Endothelial cell of umbilical vein (primary cell): ENCODE data around the gene MCUR1. TPM values are rescaled to one million over a fixed set of nuclear protein-coding genes. Genes with fewer than 3 reads are reported as not detected.
"Not testable (repeated sequence)": the region's sequence is repeated elsewhere in the genome, so short reads cannot be mapped to it uniquely, and the experiment has no call there.

Source experiments
- BruUV-seq: library from RNA; stranded (reverse); fragments of 400-500 nt; replicated peaks from 2 replicates; lab custom pipeline; 2021; lab: Mats Ljungman, UMichigan
- CTCF ChIA-PET: fragments of 300-600, 350-600 bp; sonication (Branson Sonifier 250); formaldehyde crosslinking; loops from one replicate; lab custom pipeline; 2021; ENCODE audit warnings: antibody characterized with exemption, inconsistent platforms; lab: Charles Lee
- POLR2A ChIA-PET: fragments of 300-600, 350-600 bp; sonication (Branson Sonifier 250); formaldehyde crosslinking; loops from one replicate; lab custom pipeline; 2021; ENCODE audit warnings: antibody characterized with exemption, inconsistent platforms; lab: Charles Lee
- DNase-seq: peaks from one replicate; pipeline ENCODE4 v3.0.0-alpha.2; 2011; ENCODE audit warnings: low read depth, low spot score
- FAIRE-seq: peaks from 2 replicates; lab custom pipeline; 2011; peaks lifted over from hg19 to GRCh38; lab: Jason Lieb, UNC
- H2AFZ ChIP-seq: 2 replicates; pipeline ENCODE4 v1.6.0; 2012; ENCODE audit warnings: low read depth, low read length, control low read depth, inconsistent platforms
- H3K27ac ChIP-seq: 2 replicates; pipeline ENCODE4 v1.5.1; 2011; ENCODE audit warnings: low read depth, mild to moderate bottlenecking, control low read depth, low read length, moderate library complexity; ENCODE audit not compliant: insufficient read depth
- H3K27me3 ChIP-seq, 2 experiments: 2 replicates each; pipeline versions ENCODE4 v1.6.0 to v1.6.1; 2011; ENCODE audit warnings: low read length in 2 of 2, mixed read lengths in 1 of 2; ENCODE audit not compliant: control insufficient read depth in 2 of 2, insufficient read depth in 2 of 2
- H3K36me3 ChIP-seq, 2 experiments: 2 replicates in 1 of 2; 3 replicates in 1 of 2; pipeline ENCODE4 v1.5.1; 2011; ENCODE audit warnings: low read length in 2 of 2, mild to moderate bottlenecking in 1 of 2, moderate library complexity in 1 of 2; ENCODE audit not compliant: control insufficient read depth in 2 of 2, insufficient read depth in 2 of 2; ENCODE audit errors: extremely low read depth in 1 of 2
- H3K4me1 ChIP-seq: 3 replicates; pipeline ENCODE4 v1.5.1; 2011; ENCODE audit warnings: mild to moderate bottlenecking, low read length; ENCODE audit not compliant: control insufficient read depth, insufficient read depth; ENCODE audit errors: extremely low read depth
- H3K4me2 ChIP-seq: 2 replicates; pipeline ENCODE4 v1.6.1; 2011; ENCODE audit warnings: low read length, control low read depth, mixed read lengths; ENCODE audit not compliant: insufficient read depth
- H3K4me3 ChIP-seq, 3 experiments: fragments of 200-600 bp in 1 of 3; sonication (generic), shearing (Covaris generic) in 1 of 3; replicated peaks in 1 of 3; 2 replicates each; pipeline ENCODE4 v1.5.1; 2011 to 2016; ENCODE audit warnings: control low read depth in 3 of 3, low read length in 3 of 3, mild to moderate bottlenecking in 2 of 3, inconsistent platforms in 1 of 3, low read depth in 1 of 3, moderate library complexity in 1 of 3; ENCODE audit not compliant: insufficient read depth in 1 of 3
- H3K79me2 ChIP-seq: 2 replicates; pipeline ENCODE4 v1.6.0; 2012; ENCODE audit warnings: low read length, inconsistent platforms; ENCODE audit not compliant: control insufficient read depth, insufficient read depth
- H3K9ac ChIP-seq: replicated peaks from 2 replicates; pipeline ENCODE3; 2011; ENCODE audit warnings: low read length, control low read depth; ENCODE audit not compliant: insufficient read depth; ENCODE audit errors: extremely low read depth
- H3K9me1 ChIP-seq: replicated peaks from 3 replicates; pipeline ENCODE4 v1.6.0; 2011; ENCODE audit warnings: mild to moderate bottlenecking, low read length; ENCODE audit not compliant: control insufficient read depth, insufficient read depth; ENCODE audit errors: extremely low read depth
- H3K9me3 ChIP-seq: replicated peaks from 2 replicates; pipeline ENCODE4 v1.5.1; 2012; ENCODE audit warnings: low read length, inconsistent platforms; ENCODE audit not compliant: control insufficient read depth, insufficient read depth
- H4K20me1 ChIP-seq: replicated peaks from 2 replicates; pipeline ENCODE3; 2011; ENCODE audit warnings: mild to moderate bottlenecking, low read length; ENCODE audit not compliant: control insufficient read depth, insufficient read depth; ENCODE audit errors: extremely low read depth
- EZH2 ChIP-seq: IDR thresholded peaks from 2 replicates; pipeline ENCODE4 v1.6.1; 2012; ENCODE audit warnings: borderline replicate concordance, low read depth, mild to moderate bottlenecking, moderate library complexity, low read length, inconsistent platforms; ENCODE audit not compliant: severe bottlenecking
- MYC ChIP-seq: IDR thresholded peaks from one replicate; pipeline ENCODE4 v1.6.1; 2011; ENCODE audit warnings: mild to moderate bottlenecking, low read depth, low read length
- POLR2A ChIP-seq: IDR thresholded peaks from 2 replicates; pipeline ENCODE4 v1.6.1; 2012; ENCODE audit warnings: low read depth, mild to moderate bottlenecking, control low read depth, low read length
- dilution Hi-C: fragments of 300-500 bp; cut with MboI; formaldehyde crosslinking; loops from one replicate; pipeline ENCODE4 v1.15.0; 2019; ENCODE audit warnings: low sequenced_read_pairs; ENCODE audit not compliant: extremely low pct_ligation_motif_present
- intact Hi-C: fragments of 100-400 bp; cut with micrococcal nuclease; formaldehyde crosslinking; loops from one replicate; pipeline ENCODE4 v1.10.0; 2022
- polyA plus RNA-seq, 4 experiments: library from polyadenylated mRNA; depleted of rRNA in 3 of 4; stranded (reverse) in 3 of 4; unstranded in 1 of 4; fragments of >200 nt; gene quantifications; 2 replicates each; pipeline versions ENCODE4 v1.2.1 to v1.2.3, GENCODE V29; 2011 to 2012; ENCODE audit warnings: missing spikeins in 1 of 4
- total RNA-seq: library from RNA; stranded (reverse); gene quantifications from 2 replicates; pipeline ENCODE4 v1.2.3, GENCODE V29; 2021

Gene MCUR1
- total and polyA plus RNA-seq, 2 donors (not counting 3 experiments of a cell fraction or from before 2014, with no cell fraction given), result 6.2 to 21.2 TPM

GRCh38 chr6:13863699-13864155, 49.4 kb upstream of the MCUR1 start:
- Histone ChIP-seq H3K27ac (no peak overlapping the region), H3K4me3 (no peak overlapping the region), H3K4me1 (no peaks in the 10 kb centered on the region), H3K9ac (no peak overlapping the region), H3K9me1 (no peaks in the 10 kb centered on the region), H2AFZ (no peak overlapping the region), H3K79me2 (no peaks in the 10 kb centered on the region), H4K20me1 (no peaks in the 10 kb centered on the region), H3K4me2 (no peak overlapping the region), H3K9me3 (no peaks in the 10 kb centered on the region), H3K27me3 (peaks cover 8 to 16% of the 10 kb centered on the region in 2 experiments), H3K36me3 (no peaks in the 10 kb centered on the region)
- FAIRE-seq, result no peak
- dilution Hi-C loops, result no loop called here
- POLR2A ChIA-PET, result no interaction called here
- no peak for DNase-seq
- no peak for TF ChIP-seq MYC
- TF ChIP-seq EZH2, result no peak
- TF ChIP-seq POLR2A, result no peak
- no TSS peak for BruUV-seq
- CTCF ChIA-PET, result no interaction called here
- intact Hi-C loops, result no loop called here

DNA sequence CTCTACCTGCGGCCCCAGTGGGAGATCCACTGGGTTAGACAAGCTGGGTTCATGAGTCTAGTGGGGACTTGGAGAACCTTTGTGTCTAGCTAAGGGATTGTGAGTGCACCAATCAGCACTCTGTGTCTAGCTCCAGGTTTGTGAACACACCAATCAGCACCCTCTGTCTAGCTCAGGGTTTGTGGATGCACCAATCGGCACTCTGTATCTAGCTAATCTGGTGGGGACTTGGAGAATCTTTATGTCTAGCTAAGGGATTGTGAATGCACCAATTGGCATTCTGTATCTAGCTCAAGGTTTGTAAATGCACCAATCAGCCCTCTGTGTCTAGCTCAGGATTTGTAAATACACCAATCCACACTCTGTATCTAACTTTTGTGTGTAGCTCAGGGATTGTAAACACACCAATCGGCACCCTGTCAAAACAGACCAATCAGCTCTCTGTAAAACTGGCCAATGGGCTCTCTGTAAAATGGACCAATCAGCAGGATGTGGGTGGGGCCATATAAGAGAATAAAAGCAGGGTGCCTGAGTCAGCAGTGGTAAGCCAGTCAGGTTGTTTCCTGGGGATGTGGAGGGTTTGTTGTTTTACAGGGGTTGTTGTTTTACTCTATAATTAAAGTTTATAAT, 46.3 kb upstream of the MCUR1 start:
- H3K79me2 ChIP-seq, dilution Hi-C loops, H3K4me2 ChIP-seq, BruUV-seq, H3K4me1 ChIP-seq, FAIRE-seq, DNase-seq, H3K9me1 ChIP-seq, H3K4me3 ChIP-seq, H3K27ac ChIP-seq, H3K9ac ChIP-seq, H4K20me1 ChIP-seq, H3K9me3 ChIP-seq, POLR2A ChIA-PET, H3K36me3 ChIP-seq, intact Hi-C loops: not testable (repeated sequence)
- Histone ChIP-seq H2AFZ (peak overlapping the region; percentile 13), H3K27me3 (peaks cover 8 to 19% of the 10 kb centered on the region in 2 experiments)
- CTCF ChIA-PET, result interaction anchor here (1.1 kb wide), 1 partner anchor 48 kb away, joined by 3 read pairs; no protein-coding TSS in a partner anchor
